Neutrophil (primary cell): ENCODE measurements around the gene PITHD1.
A peak's percentile ranks its signal among the peaks of the same experiment; 100 is the strongest.
"Not testable (repeated sequence)": the region's sequence is repeated elsewhere in the genome, so short reads cannot be mapped to it uniquely, and the experiment has no call there.

Experiments
- H3K27ac ChIP-seq: fragments of 200-600 bp; sonication (generic); 2 replicates; pipeline ENCODE4 v1.5.1; 2016; ENCODE audit warnings: mild to moderate bottlenecking, moderate library complexity
- H3K27me3 ChIP-seq: fragments of 200-600 bp; sonication (generic); 2 replicates; pipeline ENCODE4 v1.6.0; 2016; ENCODE audit warnings: mild to moderate bottlenecking
- H3K36me3 ChIP-seq: fragments of 200-600 bp; sonication (generic); 2 replicates; pipeline ENCODE4 v1.5.1; 2017
- H3K4me1 ChIP-seq, 2 experiments: fragments of 200-600 bp in 1 of 2; sonication (generic) in 1 of 2; 1 replicate in 1 of 2; 2 replicates in 1 of 2; pipeline versions ENCODE4 v1.5.1 to v1.6.1; 2013 to 2016; ENCODE audit warnings: low read depth in 1 of 2, low read length in 1 of 2, mild to moderate bottlenecking in 1 of 2, moderate library complexity in 1 of 2; ENCODE audit not compliant: control insufficient read depth in 1 of 2, insufficient read depth in 1 of 2
- H3K4me3 ChIP-seq, 2 experiments: fragments of 200-600 bp in 1 of 2; sonication (generic) in 1 of 2; 1 replicate in 1 of 2; 2 replicates in 1 of 2; pipeline ENCODE4 v1.5.1; 2013 to 2016; ENCODE audit warnings: low read depth in 1 of 2, low read length in 1 of 2, mild to moderate bottlenecking in 1 of 2, moderate library complexity in 1 of 2
- H3K9me3 ChIP-seq: fragments of 200-600 bp; sonication (generic); 2 replicates; pipeline ENCODE4 v1.5.1; 2016
- CTCF ChIP-seq: fragments of 200-600 bp; sonication (generic); IDR thresholded peaks from 2 replicates; pipeline ENCODE4 v1.5.1; 2016; ENCODE audit warnings: antibody characterized with exemption

The PITHD1 gene

GRCh38 chr1:23827717-23828116 is 49.5 kb downstream of the PITHD1 start:
- Histone ChIP-seq H3K27ac (no peak overlapping the region), H3K36me3 (no peaks in the 10 kb centered on the region), H3K27me3 (no peaks in the 10 kb centered on the region), H3K4me1 (peaks cover 10 to 18% of the 10 kb centered on the region in 2 experiments), H3K9me3 (no peaks in the 10 kb centered on the region), H3K4me3 (no peak overlapping the region)
- TF ChIP-seq CTCF, result no peak

GRCh38 chr1:23834156-23834555 is 55.9 kb downstream of the PITHD1 start:
- not testable (repeated sequence) for H3K4me3 ChIP-seq, H3K9me3 ChIP-seq, H3K27ac ChIP-seq, H3K27me3 ChIP-seq, H3K36me3 ChIP-seq
- peaks cover 12 to 18% of the 10 kb centered on the region in 2 experiments for H3K4me1 ChIP-seq

- no peaks in the 10 kb centered on the region for H3K36me3 ChIP-seq
- H3K27ac ChIP-seq, result peak overlapping the region; percentile 29
- peaks cover 3% of the 10 kb centered on the region for H3K27me3 ChIP-seq
- H3K9me3 ChIP-seq, result no peaks in the 10 kb centered on the region
- peaks cover 12 to 18% of the 10 kb centered on the region in 2 experiments for H3K4me1 ChIP-seq
- no peak overlapping the region for H3K4me3 ChIP-seq
- TF ChIP-seq CTCF, result no peak
Measured at GRCh38 chr1:23836037-23836436, 57.8 kb downstream of the PITHD1 start.
